ENCODE measurements around the gene PCDH15. TPM values are rescaled to one million over a fixed set of nuclear protein-coding genes. Genes with fewer than 3 reads are reported as not detected.

Gene PCDH15
- total and polyA plus RNA-seq, 2 of the 4 experiments (the other 2 are of a cell fraction) = not detected

GRCh38 chr10:54091237-54091636, 709.8 kb downstream of the PCDH15 start:
- POLR2A ChIA-PET (ENCODE audit: unreplicated experiment) = no interaction called here
- no peaks in the 10 kb centered on the region for H4K20me1 ChIP-seq (ENCODE audit: insufficient read depth, low read length)
- no peak for DNase-seq
- no peak overlapping the region for H3K56ac ChIP-seq (ENCODE audit: extremely low read depth, insufficient read depth, low read length)
- TF ChIP-seq RFX5 (IDR thresholded peaks at IDR 0.05; ENCODE audit: low read depth, low read length) = no peak
- TF ChIP-seq FOS (IDR thresholded peaks at IDR 0.05; ENCODE audit: low read depth, low read length) = no peak
- TF ChIP-seq, protein P1, sequence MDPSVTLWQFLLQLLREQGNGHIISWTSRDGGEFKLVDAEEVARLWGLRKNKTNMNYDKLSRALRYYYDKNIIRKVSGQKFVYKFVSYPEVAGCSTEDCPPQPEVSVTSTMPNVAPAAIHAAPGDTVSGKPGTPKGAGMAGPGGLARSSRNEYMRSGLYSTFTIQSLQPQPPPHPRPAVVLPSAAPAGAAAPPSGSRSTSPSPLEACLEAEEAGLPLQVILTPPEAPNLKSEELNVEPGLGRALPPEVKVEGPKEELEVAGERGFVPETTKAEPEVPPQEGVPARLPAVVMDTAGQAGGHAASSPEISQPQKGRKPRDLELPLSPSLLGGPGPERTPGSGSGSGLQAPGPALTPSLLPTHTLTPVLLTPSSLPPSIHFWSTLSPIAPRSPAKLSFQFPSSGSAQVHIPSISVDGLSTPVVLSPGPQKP (IDR thresholded peaks at IDR 0.05; ENCODE audit: borderline replicate concordance, low read depth, low read length) = no peak
- TF ChIP-seq MAZ (IDR thresholded peaks at IDR 0.05; ENCODE audit: borderline replicate concordance, low read depth, low read length) = no peak
- H3K14ac ChIP-seq (replicated peaks; ENCODE audit: low read depth, low read length) = no peak overlapping the region
- no peak overlapping the region for H3K18ac ChIP-seq (ENCODE audit: low read depth, low read length)
- intact Hi-C loops (cut with micrococcal nuclease) (no loop called here), in situ Hi-C loops (cut with MboI; ENCODE audit: low sequenced_read_pairs) (no loop called here), dilution Hi-C loops (cut with HindIII; ENCODE audit: low sequenced_read_pairs, unreplicated experiment) (no loop called here)
- H3K36me3 ChIP-seq (ENCODE audit: control insufficient read depth, insufficient read depth, low read length) = no peaks in the 10 kb centered on the region
- no peak overlapping the region for H2AK5ac ChIP-seq (ENCODE audit: low read depth, low read length)
- H3K4me3 ChIP-seq (ENCODE audit: insufficient read depth, low read depth, low read length) = no peak overlapping the region
- H3K27me3 ChIP-seq (ENCODE audit: control insufficient read depth, insufficient read depth, low read length) = no peaks in the 10 kb centered on the region
- no peak for ATAC-seq (ENCODE audit: low read depth)
- H3K27ac ChIP-seq (ENCODE audit: insufficient read depth, low read length) = no peak overlapping the region
- H2AK9ac ChIP-seq (replicated peaks; ENCODE audit: low read depth, low read length, poor library complexity) = no peak overlapping the region
- H3K9me3 ChIP-seq (ENCODE audit: control insufficient read depth, insufficient read depth, low read length) = peaks cover 2% of the 10 kb centered on the region; the same call in 1 of the 2 replicates
- no peak overlapping the region for H2BK120ac ChIP-seq (ENCODE audit: low read depth, low read length)
- H3K4ac ChIP-seq (ENCODE audit: low read depth, low read length) = no peak overlapping the region
- H2BK5ac ChIP-seq (ENCODE audit: low read depth, low read length, poor library complexity, severe bottlenecking) = no peak overlapping the region
- no peak overlapping the region for H2BK15ac ChIP-seq (ENCODE audit: low read depth, low read length)
- WGBS, 2 experiments (ENCODE audit: extremely low coverage in 2 of 2, insufficient read length in 1 of 2) = no CpG with 5 or more reads among the region's 2 CpGs
- no peak overlapping the region for H3K23ac ChIP-seq (ENCODE audit: low read depth, low read length)
- no peak overlapping the region for H4K8ac ChIP-seq (ENCODE audit: low read depth in 2 of 2, low read length in 2 of 2)
- CTCF ChIA-PET = no interaction called here
- H3K9ac ChIP-seq (ENCODE audit: low read depth, low read length) = no peak overlapping the region
- no peak overlapping the region for H4K91ac ChIP-seq (ENCODE audit: insufficient read depth, low read depth, low read length)
- no peaks in the 10 kb centered on the region for H3K4me1 ChIP-seq (ENCODE audit: control insufficient read depth, insufficient read depth, low read length)
- no TSS peak for BruUV-seq (replicated peaks)
- H2AFZ ChIP-seq (replicated peaks; ENCODE audit: low read length, poor library complexity) = no peak overlapping the region
- no peak overlapping the region for H4K5ac ChIP-seq (ENCODE audit: low read depth, low read length)
- no peaks in the 10 kb centered on the region for H3K9me1 ChIP-seq (ENCODE audit: insufficient read depth, low read length)
- H3K4me2 ChIP-seq (ENCODE audit: low read depth, low read length) = no peak overlapping the region
- H2BK20ac ChIP-seq (ENCODE audit: low read depth, low read length) = no peak overlapping the region
- no peaks in the 10 kb centered on the region for H3K79me1 ChIP-seq (ENCODE audit: low read depth in 1 of 2, low read length in 2 of 2)

Data from IMR-90 (cell line).